ENCODE measurements around the gene ADAP1.

- TF ChIP-seq CTCF (conservative IDR thresholded peaks at IDR 0.05; ENCODE audit: low read length) (no peak), EZH2phosphoT487 (IDR thresholded peaks at IDR 0.05; ENCODE audit: borderline replicate concordance, low read depth, low read length) (no peak)
Measured at GRCh38 chr7:908159-908581, 46.3 kb downstream of the ADAP1 start.

Data from OCI-LY7 (cell line).